SIG-M5 treated with dmso at 0.1 percent for 504 hours (cell line): Measurements from ENCODE around the gene ADAMTS10.
"Not testable (repeated sequence)": the region's sequence is repeated elsewhere in the genome, so short reads cannot be mapped to it uniquely, and the experiment has no call there.

Source experiments
- DNase-seq: peaks from one replicate; lab custom pipeline; 2025; ENCODE audit not compliant: unreplicated experiment; lab: John Stamatoyannopoulos, UW

ADAMTS10 gene

DNA sequence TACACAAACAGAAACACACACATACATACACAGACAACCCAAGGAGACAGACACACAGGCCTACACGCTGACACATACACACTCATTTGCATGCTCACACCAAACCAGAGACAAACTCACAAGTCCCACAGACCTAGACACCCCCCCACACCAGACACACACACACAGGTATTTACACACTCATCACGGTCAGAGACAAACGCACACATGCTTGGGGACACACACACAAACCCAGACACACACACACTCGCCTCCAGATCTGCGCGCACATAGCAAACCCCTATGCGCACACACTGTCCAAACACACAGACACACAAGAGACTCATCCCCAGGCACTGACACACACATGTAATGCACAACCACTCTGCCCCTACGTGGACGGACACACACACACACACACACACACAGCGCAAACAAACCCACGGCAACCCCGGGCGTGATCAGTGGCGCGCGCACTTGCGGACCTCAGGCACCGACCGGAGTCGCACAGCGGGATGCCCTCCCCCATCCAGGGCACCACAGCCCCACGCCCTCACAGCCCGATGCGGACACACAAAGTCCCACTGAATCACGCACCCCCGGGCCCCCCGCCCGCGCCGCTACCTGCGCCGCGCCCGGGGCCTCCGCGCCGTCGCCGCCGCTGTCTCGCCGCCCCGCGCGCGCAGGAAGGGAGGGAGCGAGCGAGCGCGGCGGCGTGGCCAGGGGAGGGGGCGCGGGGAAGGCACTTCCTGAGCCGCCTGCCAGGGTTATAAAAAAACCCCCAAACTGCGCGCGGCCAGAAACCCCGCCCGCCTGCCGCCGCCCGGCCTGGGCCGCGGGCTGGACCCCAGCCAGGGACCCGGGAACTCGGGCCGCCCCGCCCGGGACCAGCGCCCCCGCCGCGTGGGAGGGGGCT is at the start of gene ADAMTS10:
ADAMTS10 (minus strand) TSS at position 675 of the 895 bp plus-strand sequence. CDS start 5,005 bp downstream, outside the sequence.
- DNase-seq = no peak

GRCh38 chr19:8659905-8660304 is 49.4 kb upstream of the ADAMTS10 start:
- DNase-seq = no peak

- no peak for DNase-seq
Observed at GRCh38 chr19:8657869-8658268, 47.4 kb upstream of the ADAMTS10 start.

DNA sequence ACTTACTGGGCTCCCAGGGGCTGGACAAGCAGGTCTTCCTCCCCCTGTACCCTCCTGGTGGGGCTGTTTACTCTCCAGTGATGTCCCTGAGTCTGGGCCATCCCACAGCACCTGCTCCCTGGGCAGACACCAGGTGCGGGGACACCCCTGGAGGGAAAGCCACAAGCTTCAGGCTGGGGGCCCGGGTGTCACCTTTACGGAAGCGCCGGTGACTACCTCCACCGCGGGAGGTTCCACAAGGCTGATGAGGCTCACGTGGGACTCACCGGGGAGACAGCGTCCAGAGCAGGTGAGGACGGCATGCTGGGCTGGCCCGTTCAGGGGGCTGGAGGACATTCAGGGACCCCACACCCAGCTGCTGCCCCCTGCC is 44.8 kb upstream of the ADAMTS10 start:
- DNase-seq = no peak

DNA sequence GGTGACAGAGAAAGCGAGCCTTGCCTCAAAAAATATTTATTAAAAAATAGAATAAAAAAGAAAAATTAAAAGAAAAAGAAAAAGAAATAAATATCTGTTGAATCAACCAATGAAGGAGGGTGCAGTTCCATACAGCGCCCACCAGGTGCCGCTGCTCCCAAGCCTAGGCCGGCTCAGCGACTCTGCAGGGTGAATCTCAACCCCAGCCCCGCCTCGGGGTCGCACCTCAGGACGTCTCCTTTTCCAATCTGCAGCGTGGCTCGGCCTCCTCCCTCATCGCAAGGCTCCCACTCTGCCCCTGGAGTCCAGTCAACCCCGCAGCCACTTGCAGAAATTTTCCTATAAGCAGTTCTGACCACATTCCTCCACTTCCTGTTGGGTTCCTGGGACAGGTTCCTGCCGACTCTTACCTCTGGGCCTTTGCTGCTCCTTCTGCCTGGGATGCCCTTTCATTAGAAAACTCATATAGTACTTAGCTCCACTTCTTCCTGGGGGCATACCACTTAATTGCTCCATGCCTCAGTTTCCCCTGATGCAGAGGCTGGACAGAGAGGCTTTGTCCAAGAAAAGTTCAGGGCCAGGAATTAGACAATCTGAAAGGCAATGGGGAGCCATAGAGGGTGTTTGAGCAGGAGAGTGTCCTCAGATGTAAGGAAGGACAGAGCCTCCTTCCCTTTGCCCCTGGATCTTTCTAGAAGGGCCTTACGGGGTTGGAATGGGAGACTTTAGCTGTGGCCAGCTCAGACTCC is 44.2 kb upstream of the ADAMTS10 start:
- no peak for DNase-seq

DNA sequence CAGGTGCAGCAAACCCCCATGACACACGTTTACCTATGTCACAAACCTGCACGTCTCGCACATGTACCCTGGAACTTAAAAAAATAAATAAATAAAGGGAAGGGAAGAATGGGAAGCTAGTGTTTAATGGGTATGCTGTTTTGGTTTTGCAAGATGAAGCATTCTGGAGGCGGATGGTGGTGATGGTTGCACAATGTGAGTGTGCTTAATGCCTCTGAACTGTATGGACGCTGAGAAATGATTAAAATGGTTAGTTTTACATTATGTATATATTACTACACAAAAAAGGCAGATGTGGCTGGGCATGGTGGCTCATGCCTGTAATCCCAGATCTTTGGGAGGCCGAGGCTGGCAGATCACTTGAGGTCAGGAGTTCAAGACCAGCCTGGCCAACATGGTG is 37.7 kb upstream of the ADAMTS10 start:
- peak; percentile 79 for DNase-seq

DNA sequence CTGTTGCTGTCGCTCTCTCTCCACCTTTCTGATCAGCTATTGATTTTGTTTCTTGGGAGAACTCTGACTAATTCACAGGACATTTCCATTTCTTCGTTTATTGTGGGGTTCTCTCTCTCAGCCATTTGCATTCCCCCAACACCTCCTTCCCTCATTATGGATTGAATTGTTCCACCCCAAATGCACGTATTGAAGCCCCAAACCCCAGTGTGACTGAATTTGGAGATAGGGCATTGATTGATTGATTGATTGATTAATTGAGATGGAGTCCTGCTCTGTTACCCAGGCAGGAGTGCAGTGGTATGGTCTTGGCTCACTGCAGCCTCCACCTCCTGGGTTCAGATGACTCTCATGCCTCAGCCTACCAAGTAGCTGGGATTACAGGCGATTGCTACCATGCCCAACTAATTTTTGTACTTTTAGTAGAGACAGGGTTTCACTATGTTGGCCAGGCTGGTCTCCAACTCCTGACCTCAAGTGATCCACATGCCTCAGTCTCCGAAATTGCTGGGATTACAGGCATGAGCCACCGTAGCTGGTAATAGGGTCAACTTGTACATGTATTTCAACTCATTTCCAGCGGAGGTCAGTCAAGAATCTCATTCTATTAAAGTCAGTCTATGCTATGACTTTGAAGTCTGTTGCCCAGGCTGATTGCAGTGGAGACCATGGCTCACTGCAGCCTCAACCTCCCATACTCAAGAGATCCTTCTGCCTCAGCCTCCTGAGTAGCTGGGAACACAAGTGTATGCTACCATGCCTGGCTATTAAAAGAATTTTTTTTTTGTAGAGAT is 33.5 kb upstream of the ADAMTS10 start:
- no peak for DNase-seq

DNA sequence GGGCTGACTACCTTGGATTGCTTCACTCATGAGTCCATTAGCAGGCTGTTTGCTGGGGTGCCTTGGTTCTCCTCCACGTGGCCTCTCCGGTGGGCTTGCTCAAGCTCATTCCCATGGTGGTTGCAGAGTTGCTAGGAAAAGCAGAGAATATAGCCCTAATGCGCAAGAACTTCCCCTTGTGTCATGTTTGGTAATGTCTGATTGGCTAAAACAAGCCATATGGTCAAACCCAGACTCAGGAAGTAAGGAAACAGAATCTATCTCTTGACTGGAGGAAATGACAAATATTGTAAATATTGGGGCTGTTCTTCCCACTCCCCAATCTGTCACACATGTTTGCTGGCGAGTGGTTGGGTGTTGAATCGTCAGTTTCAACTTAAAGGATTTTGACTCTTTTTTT is 32.0 kb upstream of the ADAMTS10 start:
- DNase-seq = peak; percentile 72

GRCh38 chr19:8641908-8642547 is 31.5 kb upstream of the ADAMTS10 start:
- peak; percentile 41 for DNase-seq

DNA sequence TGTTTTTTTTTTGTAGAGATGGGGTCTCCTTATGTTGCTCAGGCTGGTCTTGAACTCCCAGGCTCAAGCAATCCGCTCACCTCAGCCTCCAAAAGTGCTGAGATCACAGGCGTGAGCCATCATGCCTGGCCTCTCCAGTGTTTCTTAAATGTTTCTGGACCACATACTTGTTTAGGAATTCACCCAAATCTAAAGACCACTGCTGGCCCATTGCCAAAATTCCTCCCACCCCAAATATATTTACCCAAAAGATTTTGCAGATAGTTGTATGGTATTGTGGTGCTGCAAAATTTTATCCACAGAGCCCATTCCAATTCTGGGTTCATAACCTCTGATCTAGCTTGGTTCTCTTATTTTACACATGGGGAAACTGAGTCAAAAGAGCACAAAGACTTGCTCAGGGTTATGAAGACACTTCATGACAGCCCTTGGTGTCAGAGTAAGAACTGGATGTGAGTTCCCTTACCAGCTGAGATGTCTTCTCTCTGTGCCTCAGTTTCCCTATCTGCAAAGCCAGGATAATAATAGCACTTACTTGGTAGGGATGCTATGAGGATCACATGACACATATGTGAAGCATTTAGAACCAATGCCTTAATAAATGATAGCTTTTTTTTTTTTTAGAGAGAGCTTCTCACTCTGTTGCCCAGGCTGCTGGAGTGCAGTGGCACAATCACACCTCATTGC is 30.8 kb upstream of the ADAMTS10 start:
- no peak for DNase-seq

GRCh38 chr19:8640402-8641004 is 30.0 kb upstream of the ADAMTS10 start:
- DNase-seq = peak; percentile 92

DNA sequence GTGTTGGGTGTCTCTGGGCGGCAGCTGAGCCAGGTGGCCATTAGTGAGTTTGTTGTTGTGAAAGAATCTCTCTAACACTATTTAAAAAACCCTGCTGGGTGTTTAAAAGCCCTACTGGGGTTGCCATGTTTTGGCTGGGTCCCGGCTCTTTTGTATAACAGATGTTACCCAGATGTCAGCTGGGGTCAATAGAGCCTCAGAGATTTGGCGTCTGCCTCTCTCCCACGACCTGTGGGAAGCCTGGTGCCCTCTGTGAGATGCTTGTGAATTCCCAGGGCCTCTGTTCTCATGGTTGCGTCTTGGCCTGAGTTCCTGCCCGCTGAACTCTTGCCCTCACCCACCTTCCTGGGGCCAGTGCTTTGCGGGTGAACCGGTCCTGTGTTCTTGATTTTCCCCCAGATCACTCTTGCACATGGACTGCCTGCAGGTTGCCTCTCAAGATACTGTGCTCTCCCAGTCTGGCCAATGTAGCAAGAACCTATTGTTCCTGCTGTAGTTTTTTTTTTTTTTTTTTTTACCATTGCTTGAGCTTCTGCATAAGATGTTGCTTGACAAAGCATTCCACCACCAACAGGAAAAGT is 29.4 kb upstream of the ADAMTS10 start:
- no peak for DNase-seq

DNA sequence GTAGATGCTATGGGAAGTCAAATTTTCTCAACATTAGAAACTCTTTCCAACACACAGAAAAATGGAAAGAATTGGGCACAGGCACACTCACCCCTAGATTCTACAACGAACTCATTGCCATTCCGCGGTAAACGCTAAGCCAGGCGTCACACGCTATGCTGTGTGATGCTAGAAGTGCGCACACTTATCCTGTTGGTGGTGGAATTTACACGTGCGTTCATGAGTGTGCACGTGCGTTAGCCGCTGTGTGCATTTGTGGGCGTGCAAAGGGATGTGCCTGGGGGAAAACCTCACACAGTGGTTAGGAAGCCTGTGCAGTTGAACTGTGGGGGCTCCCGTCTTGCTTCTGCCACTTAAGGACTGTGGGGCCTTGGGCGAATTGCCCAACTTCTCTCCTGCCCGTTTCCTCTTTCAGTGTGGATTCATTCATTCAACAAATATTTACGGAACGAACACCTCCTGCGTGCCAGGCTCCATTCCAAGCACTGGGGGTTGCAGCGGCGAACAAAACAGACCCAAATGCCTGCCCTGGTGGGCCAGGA is 27.6 kb upstream of the ADAMTS10 start:
- peak; percentile 90 for DNase-seq

DNA sequence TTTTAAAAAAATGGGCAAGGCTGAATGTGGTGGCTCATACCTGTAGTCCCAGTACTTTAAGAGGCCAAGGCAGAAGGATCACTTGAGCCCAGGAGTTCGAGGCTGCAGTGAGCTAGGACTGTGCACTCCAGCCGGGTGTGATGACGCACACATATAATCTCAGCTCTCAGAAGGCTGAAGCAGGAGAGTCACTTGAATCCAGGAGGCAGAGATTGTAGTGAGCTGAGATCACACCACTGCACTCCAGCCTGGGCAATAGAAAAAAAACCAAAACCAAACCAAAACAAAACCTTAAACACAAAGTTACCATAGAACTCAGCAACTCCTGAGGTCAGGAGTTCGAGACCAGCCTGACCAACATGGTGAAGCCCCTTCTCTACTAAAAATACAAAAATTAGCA is 26.6 kb upstream of the ADAMTS10 start:
- not testable (repeated sequence) for DNase-seq

- no peak for DNase-seq
Observed at GRCh38 chr19:8635422-8635821, 24.9 kb upstream of the ADAMTS10 start.

DNA sequence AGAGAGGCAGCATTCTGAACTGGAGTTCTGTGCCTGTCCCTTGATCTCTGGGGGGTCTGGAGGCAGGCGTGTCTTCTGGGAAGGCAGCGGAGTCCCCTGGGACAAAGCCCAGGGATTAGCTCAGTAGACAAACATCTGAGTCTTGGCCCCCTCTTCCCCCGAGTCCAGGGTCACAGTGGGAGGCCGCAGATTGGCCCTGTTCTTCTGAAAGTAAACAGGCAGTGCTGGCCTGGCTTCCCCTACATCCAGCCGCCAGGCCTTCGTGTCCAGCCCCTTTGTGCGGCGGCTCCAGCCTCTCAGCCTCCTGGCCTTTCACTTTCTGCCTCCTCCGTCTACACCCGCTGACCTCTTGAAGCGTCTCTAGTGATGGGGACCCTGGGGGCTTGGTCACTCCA is 20.9 kb upstream of the ADAMTS10 start:
- no peak for DNase-seq

- DNase-seq = no peak
Observed at GRCh38 chr19:8630796-8631424, 20.4 kb upstream of the ADAMTS10 start.

- DNase-seq = no peak
Observed at GRCh38 chr19:8629996-8630683, 19.6 kb upstream of the ADAMTS10 start, which contains the start of gene NFILZ. TSS of gene NFILZ (plus strand) at chr19:8630633. CDS start at chr19:8676766, 46,133 bp downstream.
